ENCODE results near the gene ST3GAL2.

ST3GAL2 gene

GRCh38 chr16:70476272-70477020 lies 37.5 kb upstream of the ST3GAL2 start:
- Histone ChIP-seq H3K27me3 (ENCODE audit: control insufficient read depth, insufficient read depth, low read length) (no peaks in the 10 kb centered on the region), H3K4me2 (ENCODE audit: low read length) (no peak overlapping the region), H3K9ac (no peak overlapping the region), H3K79me2 (no peaks in the 10 kb centered on the region), H3K9me3 (ENCODE audit: control insufficient read depth, low read length) (no peaks in the 10 kb centered on the region), H2AFZ (no peak overlapping the region), H3K4me1 (no peaks in the 10 kb centered on the region), H3K4me3 (ENCODE audit: low read depth, low read length) (no peak overlapping the region), H3K36me3 (ENCODE audit: control insufficient read depth, insufficient read depth, low read length) (no peaks in the 10 kb centered on the region), H3K27ac (no peak overlapping the region)
- TF ChIP-seq, protein P1, sequence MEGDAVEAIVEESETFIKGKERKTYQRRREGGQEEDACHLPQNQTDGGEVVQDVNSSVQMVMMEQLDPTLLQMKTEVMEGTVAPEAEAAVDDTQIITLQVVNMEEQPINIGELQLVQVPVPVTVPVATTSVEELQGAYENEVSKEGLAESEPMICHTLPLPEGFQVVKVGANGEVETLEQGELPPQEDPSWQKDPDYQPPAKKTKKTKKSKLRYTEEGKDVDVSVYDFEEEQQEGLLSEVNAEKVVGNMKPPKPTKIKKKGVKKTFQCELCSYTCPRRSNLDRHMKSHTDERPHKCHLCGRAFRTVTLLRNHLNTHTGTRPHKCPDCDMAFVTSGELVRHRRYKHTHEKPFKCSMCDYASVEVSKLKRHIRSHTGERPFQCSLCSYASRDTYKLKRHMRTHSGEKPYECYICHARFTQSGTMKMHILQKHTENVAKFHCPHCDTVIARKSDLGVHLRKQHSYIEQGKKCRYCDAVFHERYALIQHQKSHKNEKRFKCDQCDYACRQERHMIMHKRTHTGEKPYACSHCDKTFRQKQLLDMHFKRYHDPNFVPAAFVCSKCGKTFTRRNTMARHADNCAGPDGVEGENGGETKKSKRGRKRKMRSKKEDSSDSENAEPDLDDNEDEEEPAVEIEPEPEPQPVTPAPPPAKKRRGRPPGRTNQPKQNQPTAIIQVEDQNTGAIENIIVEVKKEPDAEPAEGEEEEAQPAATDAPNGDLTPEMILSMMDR (IDR thresholded peaks at IDR 0.05) = no peak

DNA sequence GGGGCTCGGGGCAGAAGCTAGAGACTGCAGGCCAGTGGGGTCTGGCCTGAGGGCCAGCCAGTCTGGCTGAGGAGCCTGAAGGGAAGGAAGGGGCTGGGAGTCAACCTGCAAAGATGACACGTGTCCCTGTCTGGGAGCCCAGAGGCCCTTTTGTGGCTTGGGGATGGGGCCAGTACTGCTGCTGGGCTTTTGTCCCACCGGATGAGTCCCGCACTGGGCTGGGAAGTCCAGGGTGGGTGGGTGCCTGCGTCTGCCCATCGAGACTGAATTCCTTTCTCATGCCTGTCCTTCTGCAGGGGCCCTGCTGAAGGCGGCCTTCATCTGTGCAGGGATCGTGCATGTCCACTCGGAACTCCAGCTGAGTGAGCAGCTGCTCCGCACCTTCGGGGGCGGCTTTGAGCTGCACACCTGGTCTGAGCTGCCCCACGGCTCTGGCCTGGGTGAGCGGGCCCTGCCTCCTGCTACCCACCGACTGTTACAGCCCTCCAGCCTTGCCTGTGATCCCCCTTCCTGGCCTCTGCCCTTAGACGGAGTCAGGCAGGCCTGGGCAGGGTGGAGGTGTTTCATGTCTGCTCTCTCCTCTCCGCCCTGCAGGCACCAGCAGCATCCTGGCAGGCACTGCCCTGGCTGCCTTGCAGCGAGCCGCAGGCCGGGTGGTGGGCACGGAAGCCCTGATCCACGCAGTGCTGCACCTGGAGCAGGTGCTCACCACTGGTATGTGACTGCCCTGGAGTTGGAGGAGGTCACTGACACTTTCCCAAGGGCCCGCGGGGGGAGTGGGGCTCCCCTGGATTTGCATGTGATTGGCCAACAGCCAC lies 36.4 kb upstream of the ST3GAL2 start:
- Histone ChIP-seq H3K9ac (no peak overlapping the region), H3K27me3 (ENCODE audit: control insufficient read depth, insufficient read depth, low read length) (no peaks in the 10 kb centered on the region), H3K4me2 (ENCODE audit: low read length) (no peak overlapping the region), H3K36me3 (ENCODE audit: control insufficient read depth, insufficient read depth, low read length) (no peaks in the 10 kb centered on the region), H3K4me1 (no peaks in the 10 kb centered on the region), H3K79me2 (no peaks in the 10 kb centered on the region), H3K4me3 (ENCODE audit: low read depth, low read length) (no peak overlapping the region), H2AFZ (no peak overlapping the region), H3K9me3 (ENCODE audit: control insufficient read depth, low read length) (no peaks in the 10 kb centered on the region), H3K27ac (no peak overlapping the region)
- TF ChIP-seq, protein P1 (IDR thresholded peaks at IDR 0.05) = no peak

GRCh38 chr16:70474320-70475053 lies 35.6 kb upstream of the ST3GAL2 start:
- TF ChIP-seq, protein P1 (IDR thresholded peaks at IDR 0.05) = no peak
- H3K36me3 ChIP-seq (ENCODE audit: control insufficient read depth, insufficient read depth, low read length) = no peaks in the 10 kb centered on the region
- H3K4me1 ChIP-seq = no peaks in the 10 kb centered on the region
- H3K9ac ChIP-seq = no peak overlapping the region
- H3K27me3 ChIP-seq (ENCODE audit: control insufficient read depth, insufficient read depth, low read length) = no peaks in the 10 kb centered on the region
- H3K4me3 ChIP-seq (ENCODE audit: low read depth, low read length) = no peak overlapping the region
- no peak overlapping the region for H2AFZ ChIP-seq
- no peak overlapping the region for H3K27ac ChIP-seq
- H3K4me2 ChIP-seq (ENCODE audit: low read length) = no peak overlapping the region
- H3K9me3 ChIP-seq (ENCODE audit: control insufficient read depth, low read length) = no peaks in the 10 kb centered on the region
- no peaks in the 10 kb centered on the region for H3K79me2 ChIP-seq

- Histone ChIP-seq H3K79me2 (no peaks in the 10 kb centered on the region), H3K9me3 (ENCODE audit: control insufficient read depth, low read length) (no peaks in the 10 kb centered on the region), H3K4me2 (ENCODE audit: low read length) (no peak overlapping the region), H3K27me3 (ENCODE audit: control insufficient read depth, insufficient read depth, low read length) (no peaks in the 10 kb centered on the region), H2AFZ (no peak overlapping the region), H3K27ac (no peak overlapping the region), H3K9ac (no peak overlapping the region), H3K4me1 (no peaks in the 10 kb centered on the region), H3K36me3 (ENCODE audit: control insufficient read depth, insufficient read depth, low read length) (no peaks in the 10 kb centered on the region), H3K4me3 (ENCODE audit: low read depth, low read length) (no peak overlapping the region)
- TF ChIP-seq, protein P1 (IDR thresholded peaks at IDR 0.05) = no peak
Measured at GRCh38 chr16:70473446-70474319, 34.8 kb upstream of the ST3GAL2 start.

Data from parathyroid adenoma (tissue), 2 donors.